GM13977 (cell line): ENCODE results near the gene TACC3.

Experiments
- DNase-seq: peaks from one replicate; pipeline ENCODE4 v3.0.0; 2012; ENCODE audit warnings: low spot score
- in situ Hi-C: fragments of 300-500 bp; cut with MboI; formaldehyde crosslinking; loops from one replicate; pipeline ENCODE4 v1.12.0; 2022; ENCODE audit warnings: low sequenced_read_pairs, low pct_unique_long_range_greater_than_20kb, mixed read lengths, inconsistent platforms; ENCODE audit not compliant: unreplicated experiment
- TF ChIP-seq, protein P1 (sequence below): IDR thresholded peaks from 2 replicates; pipeline ENCODE4 v1.5.1; 2012; ENCODE audit warnings: mild to moderate bottlenecking, control low read depth; ENCODE audit not compliant: insufficient read depth; ENCODE audit errors: extremely low read depth, missing control alignments

The TACC3 gene

DNA sequence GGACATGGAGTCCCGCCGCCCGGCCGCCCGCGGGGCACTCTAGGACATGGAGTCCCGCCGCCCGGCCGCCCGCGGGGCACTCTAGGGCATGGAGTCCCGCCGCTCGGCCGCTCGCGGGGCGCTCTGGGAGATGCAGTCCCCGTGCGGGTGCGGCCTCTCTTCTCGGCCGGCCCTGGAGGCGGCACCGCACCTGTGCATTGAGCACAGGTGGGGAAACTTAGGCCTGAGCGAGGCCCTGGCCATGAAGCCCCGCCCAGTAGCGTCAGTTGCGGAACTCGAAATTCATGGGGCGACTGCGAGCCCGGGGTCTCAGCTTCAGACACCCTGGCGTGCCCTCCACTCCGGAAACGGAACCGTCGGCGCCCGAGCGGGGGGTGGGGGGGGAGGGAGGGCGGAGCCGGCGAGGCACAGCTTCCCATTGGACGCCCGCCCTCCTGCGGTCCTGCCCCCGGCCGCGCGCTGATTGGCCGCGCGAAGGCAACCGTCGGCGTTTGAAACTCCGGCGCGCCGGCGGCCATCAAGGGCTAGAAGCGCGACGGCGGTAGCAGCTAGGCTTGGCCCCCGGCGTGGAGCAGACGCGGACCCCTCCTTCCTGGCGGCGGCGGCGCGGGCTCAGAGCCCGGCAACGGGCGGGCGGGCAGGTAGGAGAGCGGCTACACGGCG, at the start of gene TACC3, which contains the start of gene TMEM129:
Gene TACC3 (plus strand): TSS at position 519 of the 663 bp plus-strand sequence. CDS start 1,901 bp downstream, outside the sequence.
Gene TMEM129 (minus strand): TSS at position 321 of the 663 bp plus-strand sequence. CDS start 486 bp downstream, outside the sequence.
- in situ Hi-C loops: no loop called here
- TF ChIP-seq, protein P1, sequence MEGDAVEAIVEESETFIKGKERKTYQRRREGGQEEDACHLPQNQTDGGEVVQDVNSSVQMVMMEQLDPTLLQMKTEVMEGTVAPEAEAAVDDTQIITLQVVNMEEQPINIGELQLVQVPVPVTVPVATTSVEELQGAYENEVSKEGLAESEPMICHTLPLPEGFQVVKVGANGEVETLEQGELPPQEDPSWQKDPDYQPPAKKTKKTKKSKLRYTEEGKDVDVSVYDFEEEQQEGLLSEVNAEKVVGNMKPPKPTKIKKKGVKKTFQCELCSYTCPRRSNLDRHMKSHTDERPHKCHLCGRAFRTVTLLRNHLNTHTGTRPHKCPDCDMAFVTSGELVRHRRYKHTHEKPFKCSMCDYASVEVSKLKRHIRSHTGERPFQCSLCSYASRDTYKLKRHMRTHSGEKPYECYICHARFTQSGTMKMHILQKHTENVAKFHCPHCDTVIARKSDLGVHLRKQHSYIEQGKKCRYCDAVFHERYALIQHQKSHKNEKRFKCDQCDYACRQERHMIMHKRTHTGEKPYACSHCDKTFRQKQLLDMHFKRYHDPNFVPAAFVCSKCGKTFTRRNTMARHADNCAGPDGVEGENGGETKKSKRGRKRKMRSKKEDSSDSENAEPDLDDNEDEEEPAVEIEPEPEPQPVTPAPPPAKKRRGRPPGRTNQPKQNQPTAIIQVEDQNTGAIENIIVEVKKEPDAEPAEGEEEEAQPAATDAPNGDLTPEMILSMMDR: no peak
- peak; percentile 100 for DNase-seq

DNA sequence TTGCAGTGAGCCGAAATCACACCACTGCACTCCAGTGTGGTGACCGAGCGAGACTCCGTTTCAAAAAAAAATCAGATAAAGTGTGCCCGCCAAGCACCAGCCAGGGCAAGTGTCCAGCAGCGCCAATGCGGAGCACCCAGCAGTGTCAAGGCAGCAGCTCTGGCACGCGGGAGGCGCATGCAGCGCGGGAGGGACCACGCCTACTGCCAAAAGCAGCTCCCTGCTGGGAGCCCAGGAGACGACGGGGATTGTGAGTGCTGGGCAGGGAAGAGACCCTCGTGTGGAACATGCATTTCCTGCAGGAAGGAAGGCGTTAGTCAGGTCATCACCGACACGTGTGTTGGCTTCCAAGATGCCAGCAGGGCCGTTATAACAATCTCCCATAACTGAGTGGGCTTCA, 47.6 kb upstream of the TACC3 start:
- no peak for DNase-seq
- in situ Hi-C loops: no loop called here
- TF ChIP-seq, protein P1: no peak

DNA sequence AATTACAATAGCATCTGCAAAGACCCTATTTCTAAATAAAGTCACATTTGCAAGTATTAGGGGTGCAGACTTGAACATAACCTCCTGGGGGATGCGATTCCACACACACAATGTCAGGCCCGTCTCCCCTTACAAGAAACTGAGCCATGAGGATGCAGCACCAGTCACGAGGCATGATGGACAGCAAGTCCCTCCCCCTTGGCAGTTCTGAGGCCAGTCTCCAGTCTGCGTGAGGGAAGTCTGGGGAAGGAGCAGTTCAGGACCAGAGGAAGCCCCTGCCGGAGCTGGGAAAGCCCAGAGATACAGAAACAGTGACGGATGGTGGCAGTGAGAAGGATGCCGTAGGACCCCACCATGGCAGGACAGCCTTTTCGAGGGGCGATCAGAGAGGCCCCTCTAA, 46.6 kb upstream of the TACC3 start:
- no peak for DNase-seq
- in situ Hi-C loops: no loop called here
- TF ChIP-seq, protein P1: no peak

DNA sequence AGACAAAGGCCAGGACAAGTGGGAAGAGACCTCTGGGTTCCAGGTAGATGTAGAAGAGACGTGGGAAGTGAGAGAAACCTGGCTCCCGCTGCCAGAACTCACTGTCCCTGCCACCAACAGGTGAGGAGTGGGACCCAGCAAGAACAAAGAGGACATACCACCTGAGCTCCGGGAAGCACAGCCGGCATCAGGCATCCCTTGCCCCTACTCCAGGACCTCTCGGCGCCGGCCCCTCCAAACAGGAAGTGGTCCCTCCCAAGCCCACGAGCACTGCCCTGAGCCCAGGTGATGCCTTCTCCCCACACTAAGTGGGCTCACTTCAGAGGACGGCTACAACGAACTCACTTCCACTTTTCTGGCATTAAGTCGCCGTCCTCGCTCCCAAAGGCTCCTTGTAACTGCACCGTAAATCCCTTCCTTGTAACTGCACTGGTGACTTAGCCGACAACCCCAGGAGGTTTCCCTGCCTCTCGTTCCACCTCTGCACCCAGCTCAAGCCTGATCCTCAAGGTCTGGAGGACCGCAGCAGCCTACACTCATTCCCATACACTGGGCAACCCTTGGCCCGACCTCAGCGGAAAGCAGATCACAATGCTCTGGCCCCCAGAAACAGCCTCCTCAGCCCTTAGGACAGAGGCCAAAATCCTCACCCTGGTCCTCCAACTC, 46.1 kb upstream of the TACC3 start:
- TF ChIP-seq, protein P1: no peak
- in situ Hi-C loops: no loop called here
- DNase-seq: no peak

DNA sequence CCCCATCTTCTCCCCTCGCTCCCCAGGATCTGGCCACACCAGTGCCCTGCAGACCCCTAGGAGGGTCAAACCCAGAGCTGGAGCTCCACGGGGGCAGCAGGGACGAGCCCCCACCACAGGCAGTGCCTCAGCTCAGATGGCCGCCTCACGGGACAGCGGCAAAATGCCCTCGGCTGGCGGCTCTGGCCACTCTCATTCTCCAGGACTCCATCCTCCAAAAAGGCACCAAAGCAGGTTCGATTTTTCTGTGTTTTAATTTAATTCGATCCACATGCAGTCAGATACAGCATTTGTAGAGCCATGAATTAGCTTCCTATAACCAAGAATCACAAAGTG, 45.6 kb upstream of the TACC3 start:
- no peak for DNase-seq
- TF ChIP-seq, protein P1: no peak
- in situ Hi-C loops: no loop called here

DNA sequence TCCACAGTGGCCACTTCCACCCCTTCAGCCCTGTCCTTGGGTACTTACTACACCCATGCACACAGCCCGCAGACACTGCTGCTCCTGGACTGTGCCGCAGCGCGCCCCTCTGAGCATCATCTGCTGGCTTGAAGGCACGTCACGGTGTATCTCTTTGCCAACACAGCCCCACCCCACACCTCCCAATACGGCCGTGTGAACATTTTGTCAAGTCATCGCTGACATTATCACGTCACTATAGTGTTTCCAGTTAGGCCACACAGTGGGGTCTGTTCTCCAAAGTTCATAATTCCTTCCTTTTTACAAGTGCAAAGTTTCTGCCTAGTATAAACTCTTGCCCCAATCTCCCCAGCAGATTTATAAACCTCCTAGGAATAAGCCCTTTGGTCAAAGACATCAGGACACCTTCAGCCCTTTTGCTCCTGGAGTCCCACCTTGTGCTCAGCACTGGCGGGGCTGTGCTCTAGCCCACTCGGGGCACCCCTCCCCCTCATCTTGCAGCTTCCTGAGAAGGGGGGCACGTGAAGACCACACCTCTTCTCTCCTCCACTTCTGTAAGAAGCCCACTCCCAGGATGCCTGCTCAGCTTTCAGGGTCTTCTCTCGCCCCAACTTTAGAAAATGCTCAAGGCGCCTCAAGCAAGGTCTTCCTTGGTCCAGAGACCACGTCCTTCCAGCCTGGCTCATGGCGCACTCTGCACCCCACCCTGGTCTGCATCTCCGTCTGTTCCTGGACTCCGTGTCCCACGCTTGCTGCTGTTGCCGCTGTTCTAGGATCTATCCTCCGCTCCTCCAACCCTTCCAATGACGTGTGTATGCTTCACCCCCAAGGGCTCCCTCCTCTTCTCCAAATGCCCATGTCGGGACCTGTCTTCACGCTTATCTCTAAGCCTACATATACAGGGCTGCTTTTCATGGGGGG, 44.5 kb upstream of the TACC3 start:
- in situ Hi-C loops: no loop called here
- TF ChIP-seq, protein P1: no peak
- no peak for DNase-seq
